ENCODE measurements around the gene PCSK6.

DNA sequence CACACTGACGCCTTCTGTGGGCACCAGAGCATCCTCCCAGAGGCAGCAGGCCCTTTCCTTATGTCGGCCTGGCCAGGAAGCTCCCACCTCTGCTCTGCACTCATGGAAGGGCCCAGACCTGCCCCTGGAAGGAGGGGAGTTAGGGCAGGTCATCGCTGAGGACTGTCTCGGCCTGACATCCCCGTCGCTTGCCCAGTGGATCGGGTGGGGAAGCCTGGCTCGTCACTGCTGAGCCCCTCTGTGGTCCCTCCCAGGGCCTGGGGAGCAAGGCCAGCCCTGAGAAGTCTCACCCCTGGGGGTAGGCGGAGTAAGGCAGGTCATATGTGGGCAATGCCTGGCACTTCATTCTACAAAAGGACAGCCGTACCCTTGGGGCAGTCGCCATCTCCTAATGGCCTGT lies 131.6 kb downstream of the PCSK6 start:
- TF ChIP-seq, protein P1, sequence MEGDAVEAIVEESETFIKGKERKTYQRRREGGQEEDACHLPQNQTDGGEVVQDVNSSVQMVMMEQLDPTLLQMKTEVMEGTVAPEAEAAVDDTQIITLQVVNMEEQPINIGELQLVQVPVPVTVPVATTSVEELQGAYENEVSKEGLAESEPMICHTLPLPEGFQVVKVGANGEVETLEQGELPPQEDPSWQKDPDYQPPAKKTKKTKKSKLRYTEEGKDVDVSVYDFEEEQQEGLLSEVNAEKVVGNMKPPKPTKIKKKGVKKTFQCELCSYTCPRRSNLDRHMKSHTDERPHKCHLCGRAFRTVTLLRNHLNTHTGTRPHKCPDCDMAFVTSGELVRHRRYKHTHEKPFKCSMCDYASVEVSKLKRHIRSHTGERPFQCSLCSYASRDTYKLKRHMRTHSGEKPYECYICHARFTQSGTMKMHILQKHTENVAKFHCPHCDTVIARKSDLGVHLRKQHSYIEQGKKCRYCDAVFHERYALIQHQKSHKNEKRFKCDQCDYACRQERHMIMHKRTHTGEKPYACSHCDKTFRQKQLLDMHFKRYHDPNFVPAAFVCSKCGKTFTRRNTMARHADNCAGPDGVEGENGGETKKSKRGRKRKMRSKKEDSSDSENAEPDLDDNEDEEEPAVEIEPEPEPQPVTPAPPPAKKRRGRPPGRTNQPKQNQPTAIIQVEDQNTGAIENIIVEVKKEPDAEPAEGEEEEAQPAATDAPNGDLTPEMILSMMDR (IDR thresholded peaks at IDR 0.05; ENCODE audit: low read length): no peak
- TF ChIP-seq EZH2 (optimal IDR thresholded peaks at IDR 0.05; ENCODE audit: low read depth, low read length): no peak

Measured in MM.1S (cell line).